OCI-LY3 (cell line): Measurements from ENCODE around the gene ITIH5.

Source experiments
- H2AFZ ChIP-seq: fragments of 200-600, 300-600 bp; shearing (Covaris generic); 2 replicates; pipeline ENCODE4 v1.6.0; 2014; ENCODE audit warnings: antibody characterized with exemption, low read depth, low read length
- H3K27ac ChIP-seq: fragments of 200-600, 300-600 bp; sonication (generic); 2 replicates; pipeline ENCODE4 v1.5.1; 2014; ENCODE audit warnings: mild to moderate bottlenecking, low read length, moderate library complexity, mixed read lengths
- H3K27me3 ChIP-seq: fragments of 200-600, 300-600 bp; sonication (generic); 2 replicates; pipeline ENCODE4 v1.6.1; 2014; ENCODE audit warnings: low read depth, low read length, mixed read lengths
- H3K36me3 ChIP-seq: fragments of 200-600, 300-600 bp; sonication (generic); replicated peaks from 2 replicates; pipeline ENCODE3; 2014; ENCODE audit warnings: low read depth, low read length, mixed read lengths
- H3K4me1 ChIP-seq: fragments of 300-600, 200-600 bp; sonication (generic); 2 replicates; pipeline ENCODE4 v1.6.1; 2014; ENCODE audit warnings: low read length, mixed read lengths
- H3K4me2 ChIP-seq: fragments of 200-600, 300-600 bp; sonication (generic); 2 replicates; pipeline ENCODE4 v1.6.1; 2014; ENCODE audit warnings: low read length, mixed read lengths
- H3K4me3 ChIP-seq: fragments of 300-600, 200-600 bp; sonication (generic); 2 replicates; pipeline ENCODE4 v1.5.1; 2014; ENCODE audit warnings: antibody characterized with exemption, mild to moderate bottlenecking, low read length, moderate library complexity
- H3K79me2 ChIP-seq: fragments of 300-600, 200-600 bp; shearing (Covaris generic); 2 replicates; pipeline ENCODE4 v1.6.1; 2014; ENCODE audit warnings: mild to moderate bottlenecking, low read length, mixed read lengths
- H3K9ac ChIP-seq: fragments of 300-600, 200-600 bp; shearing (Covaris generic); 2 replicates; pipeline ENCODE4 v1.6.0; 2014; ENCODE audit warnings: mild to moderate bottlenecking, low read length, moderate library complexity
- H3K9me3 ChIP-seq: fragments of 200-600, 300-600 bp; shearing (Covaris generic); 2 replicates; pipeline ENCODE4 v1.6.1; 2014; ENCODE audit warnings: low read length, mixed read lengths; ENCODE audit not compliant: insufficient read depth
- H4K20me1 ChIP-seq: fragments of 200-600, 300-600 bp; sonication (generic); 2 replicates; pipeline ENCODE4 v1.6.1; 2016; ENCODE audit warnings: low read length, mixed read lengths; ENCODE audit not compliant: insufficient read depth
- CTCF ChIP-seq: fragments of 200-600, 300-600 bp; sonication (generic); IDR thresholded peaks from 2 replicates; pipeline ENCODE4 v1.5.1; 2014; ENCODE audit warnings: antibody characterized with exemption, low read length, low read depth
- EZH2phosphoT487 ChIP-seq: fragments of 200-600 bp; shearing (Covaris generic); IDR thresholded peaks from 2 replicates; pipeline ENCODE4 v1.6.1; 2018; ENCODE audit warnings: antibody characterized with exemption, mixed run types, low read depth

Gene ITIH5

GRCh38 chr10:7647062-7647664 is 19.6 kb downstream of the ITIH5 start:
- TF ChIP-seq CTCF: no peak
- TF ChIP-seq EZH2phosphoT487: no peak
- H4K20me1 ChIP-seq: no peaks in the 10 kb centered on the region

GRCh38 chr10:7642491-7643011 is 24.2 kb downstream of the ITIH5 start:
- Histone ChIP-seq H4K20me1 (no peaks in the 10 kb centered on the region), H3K27ac (no peak overlapping the region), H3K9me3 (no peaks in the 10 kb centered on the region), H2AFZ (no peak overlapping the region), H3K36me3 (no peaks in the 10 kb centered on the region), H3K4me1 (no peaks in the 10 kb centered on the region), H3K79me2 (no peaks in the 10 kb centered on the region), H3K9ac (no peak overlapping the region), H3K4me2 (no peak overlapping the region), H3K27me3 (no peaks in the 10 kb centered on the region; the same call in 1 of the 2 replicates), H3K4me3 (no peak overlapping the region)
- no peak for TF ChIP-seq EZH2phosphoT487
- TF ChIP-seq CTCF: no peak

More at GRCh38 chr10:7647062-7647664, 19.6 kb downstream of the ITIH5 start:
- H3K27me3 ChIP-seq: no peaks in the 10 kb centered on the region
- H3K9me3 ChIP-seq: no peaks in the 10 kb centered on the region
- H3K4me2 ChIP-seq: no peak overlapping the region
- H3K27ac ChIP-seq: no peak overlapping the region
- H3K9ac ChIP-seq: no peak overlapping the region
- no peaks in the 10 kb centered on the region for H3K4me1 ChIP-seq
- no peaks in the 10 kb centered on the region for H3K79me2 ChIP-seq
- no peak overlapping the region for H3K4me3 ChIP-seq
- H2AFZ ChIP-seq: no peak overlapping the region
- no peaks in the 10 kb centered on the region for H3K36me3 ChIP-seq

GRCh38 chr10:7635408-7636125 is 31.2 kb downstream of the ITIH5 start:
- H3K27ac ChIP-seq: no peak overlapping the region
- H3K9ac ChIP-seq: no peak overlapping the region
- H3K9me3 ChIP-seq: no peaks in the 10 kb centered on the region
- no peak overlapping the region for H3K4me3 ChIP-seq
- H3K4me1 ChIP-seq: no peaks in the 10 kb centered on the region
- no peak overlapping the region for H3K4me2 ChIP-seq
- no peaks in the 10 kb centered on the region for H3K36me3 ChIP-seq
- H2AFZ ChIP-seq: no peak overlapping the region
- no peaks in the 10 kb centered on the region for H3K27me3 ChIP-seq
- H4K20me1 ChIP-seq: no peaks in the 10 kb centered on the region
- TF ChIP-seq CTCF (no peak), EZH2phosphoT487 (no peak)
- H3K79me2 ChIP-seq: no peaks in the 10 kb centered on the region

- H4K20me1 ChIP-seq: no peaks in the 10 kb centered on the region
- no peak overlapping the region for H3K4me3 ChIP-seq
- H3K9me3 ChIP-seq: no peaks in the 10 kb centered on the region
- no peak overlapping the region for H2AFZ ChIP-seq
- no peaks in the 10 kb centered on the region for H3K79me2 ChIP-seq
- no peak overlapping the region for H3K27ac ChIP-seq
- TF ChIP-seq EZH2phosphoT487 (no peak), CTCF (no peak)
- H3K36me3 ChIP-seq: no peaks in the 10 kb centered on the region
- no peaks in the 10 kb centered on the region for H3K27me3 ChIP-seq
- no peaks in the 10 kb centered on the region for H3K4me1 ChIP-seq
- H3K9ac ChIP-seq: no peak overlapping the region
- no peak overlapping the region for H3K4me2 ChIP-seq
Measured at GRCh38 chr10:7634142-7634894, 32.4 kb downstream of the ITIH5 start.
